Lower lobe of right lung (tissue), 2 donors: ENCODE measurements around the gene EIF4G1. TPM values are rescaled to one million over a fixed set of nuclear protein-coding genes. Genes with fewer than 3 reads are reported as not detected.
"Not testable (repeated sequence)": the region's sequence is repeated elsewhere in the genome, so short reads cannot be mapped to it uniquely, and the experiment has no call there.

Source experiments
- ATAC-seq, 2 donors: fragments of 200-7000 bp; cut with Tn5 transposase; one replicate each; pipeline ENCODE4 v1.9.1; 2020 to 2022; ENCODE audit warnings: mild to moderate bottlenecking in 2 of 2, moderate library complexity in 2 of 2
- DNase-seq: peaks from one replicate; pipeline ENCODE4 v3.0.0-alpha.2; 2020
- H3K27ac ChIP-seq: fragments of 200-600 bp; one replicate; pipeline ENCODE4 v1.8.0; 2022
- H3K27me3 ChIP-seq: fragments of 200-600 bp; one replicate; pipeline ENCODE4 v1.8.0; 2022; ENCODE audit warnings: low read depth
- H3K36me3 ChIP-seq: fragments of 200-600 bp; one replicate; pipeline ENCODE4 v1.8.0; 2022; ENCODE audit warnings: mild to moderate bottlenecking
- H3K4me1 ChIP-seq: fragments of 200-600 bp; one replicate; pipeline ENCODE4 v1.8.0; 2022
- H3K4me3 ChIP-seq: fragments of 200-600 bp; one replicate; pipeline ENCODE4 v1.8.0; 2022; ENCODE audit warnings: mild to moderate bottlenecking
- H3K9me3 ChIP-seq: fragments of 200-600 bp; one replicate; pipeline ENCODE4 v1.8.0; 2022
- intact Hi-C: fragments of 100-400 bp; cut with DNase I; formaldehyde crosslinking; loops from one replicate; pipeline ENCODE4 v1.11.0; 2022
- total RNA-seq: library from RNA; stranded (reverse); fragmentation: NEBNext Ultra II Directional; extraction: Animal tissue kit (Norgen Biotek cat#: 25700); gene quantifications from one replicate; pipeline ENCODE4 v1.2.1, GENCODE V29; 2021
- TF ChIP-seq, protein P1 (sequence below): fragments of 200-600 bp; IDR thresholded peaks from one replicate; pipeline ENCODE4 v1.8.0; 2022; ENCODE audit warnings: antibody characterized with exemption, mild to moderate bottlenecking
- donor health status: DM: no; HTN: yes; CAD: no; lungs with severe emphysema.

The EIF4G1 gene
- total RNA-seq, 1 donor from 2014 or later: 271 TPM

DNA sequence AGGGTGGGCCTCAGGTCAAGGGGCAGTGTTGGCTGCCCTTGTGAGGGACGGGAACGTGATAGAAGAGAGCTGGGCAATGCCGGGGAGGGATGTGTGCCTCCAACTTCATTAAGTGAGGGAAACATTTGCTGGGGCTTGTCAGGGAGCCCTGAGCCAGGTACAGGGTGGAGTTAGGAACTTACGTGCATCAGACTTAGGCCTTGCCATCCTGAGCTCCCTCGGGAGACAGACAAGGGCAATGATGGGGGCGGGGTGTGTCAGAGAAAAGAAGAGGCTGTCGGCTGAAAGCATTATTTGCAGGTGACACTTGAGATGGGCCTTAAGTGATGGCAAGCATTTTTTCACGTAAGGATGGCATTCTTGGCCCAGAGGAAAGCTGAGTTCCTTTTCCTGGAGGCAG, 24.6 kb downstream of the EIF4G1 start:
- ATAC-seq (no peak), DNase-seq (no peak)
- Histone ChIP-seq H3K27ac (peak overlapping the region; percentile 93), H3K4me1 (peaks cover 32% of the 10 kb centered on the region), H3K9me3 (no peaks in the 10 kb centered on the region), H3K36me3 (peaks cover 38% of the 10 kb centered on the region), H3K4me3 (peak overlapping the region; percentile 14), H3K27me3 (no peaks in the 10 kb centered on the region)
- intact Hi-C loops: no loop called here
- TF ChIP-seq, protein P1, sequence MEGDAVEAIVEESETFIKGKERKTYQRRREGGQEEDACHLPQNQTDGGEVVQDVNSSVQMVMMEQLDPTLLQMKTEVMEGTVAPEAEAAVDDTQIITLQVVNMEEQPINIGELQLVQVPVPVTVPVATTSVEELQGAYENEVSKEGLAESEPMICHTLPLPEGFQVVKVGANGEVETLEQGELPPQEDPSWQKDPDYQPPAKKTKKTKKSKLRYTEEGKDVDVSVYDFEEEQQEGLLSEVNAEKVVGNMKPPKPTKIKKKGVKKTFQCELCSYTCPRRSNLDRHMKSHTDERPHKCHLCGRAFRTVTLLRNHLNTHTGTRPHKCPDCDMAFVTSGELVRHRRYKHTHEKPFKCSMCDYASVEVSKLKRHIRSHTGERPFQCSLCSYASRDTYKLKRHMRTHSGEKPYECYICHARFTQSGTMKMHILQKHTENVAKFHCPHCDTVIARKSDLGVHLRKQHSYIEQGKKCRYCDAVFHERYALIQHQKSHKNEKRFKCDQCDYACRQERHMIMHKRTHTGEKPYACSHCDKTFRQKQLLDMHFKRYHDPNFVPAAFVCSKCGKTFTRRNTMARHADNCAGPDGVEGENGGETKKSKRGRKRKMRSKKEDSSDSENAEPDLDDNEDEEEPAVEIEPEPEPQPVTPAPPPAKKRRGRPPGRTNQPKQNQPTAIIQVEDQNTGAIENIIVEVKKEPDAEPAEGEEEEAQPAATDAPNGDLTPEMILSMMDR: no peak

DNA sequence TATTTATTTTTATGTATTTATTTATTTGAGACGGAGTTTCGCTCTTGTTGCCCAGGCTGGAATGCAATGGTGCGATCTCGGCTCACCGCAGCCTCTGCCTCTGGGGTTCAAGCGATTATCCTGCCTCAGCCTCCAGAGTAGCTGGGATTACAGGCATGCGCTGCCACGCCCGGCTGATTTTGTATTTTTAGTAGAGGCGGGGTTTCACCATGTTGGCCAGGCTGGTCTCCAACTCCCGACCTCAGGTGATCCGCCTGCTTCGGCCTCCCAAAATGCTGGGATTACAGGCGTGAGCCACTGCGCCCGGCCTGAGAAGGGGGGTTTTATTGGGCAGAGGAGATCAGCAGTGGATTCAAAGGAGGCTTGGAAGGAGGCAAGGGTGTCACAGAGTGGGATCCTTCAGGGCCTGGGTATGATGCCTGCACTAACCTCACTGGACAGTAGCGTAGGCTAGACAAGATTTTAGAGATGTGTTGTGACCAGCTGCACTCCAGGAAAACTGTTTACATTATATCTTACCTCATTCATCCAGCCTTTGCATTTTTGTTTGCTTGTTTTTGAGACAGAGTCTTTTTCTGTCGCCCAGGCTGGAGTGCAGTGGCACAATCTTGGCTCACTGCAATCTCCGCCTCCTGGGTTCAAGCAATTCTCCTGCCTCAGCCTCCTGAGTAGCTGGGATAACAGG, 25.2 kb downstream of the EIF4G1 start:
- H3K4me3 ChIP-seq, DNase-seq, H3K9me3 ChIP-seq, ATAC-seq, H3K27me3 ChIP-seq, intact Hi-C loops, H3K27ac ChIP-seq: not testable (repeated sequence)
- H3K4me1 ChIP-seq: peaks cover 32% of the 10 kb centered on the region
- peaks cover 37% of the 10 kb centered on the region for H3K36me3 ChIP-seq

DNA sequence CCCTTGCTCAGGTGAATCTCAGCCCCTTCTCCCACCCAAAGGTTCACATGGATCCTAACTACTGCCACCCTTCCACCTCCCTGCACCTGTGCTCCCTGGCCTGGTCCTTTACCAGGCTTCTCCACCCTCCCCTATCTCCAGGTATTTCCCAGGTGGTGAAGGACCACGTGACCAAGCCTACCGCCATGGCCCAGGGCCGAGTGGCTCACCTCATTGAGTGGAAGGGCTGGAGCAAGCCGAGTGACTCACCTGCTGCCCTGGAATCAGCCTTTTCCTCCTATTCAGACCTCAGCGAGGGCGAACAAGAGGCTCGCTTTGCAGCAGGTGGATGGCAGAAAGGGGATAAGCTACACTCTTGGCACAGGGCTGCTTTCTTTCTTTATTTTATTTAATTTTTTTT, 27.5 kb downstream of the EIF4G1 start:
- intact Hi-C loops: no loop called here
- no peak overlapping the region for H3K27ac ChIP-seq
- TF ChIP-seq, protein P1: no peak
- ATAC-seq (peak; percentile 78 to 86), DNase-seq (peak; percentile 84)
- H3K27me3 ChIP-seq: no peaks in the 10 kb centered on the region
- H3K4me3 ChIP-seq: no peak overlapping the region
- H3K36me3 ChIP-seq: peaks cover 33% of the 10 kb centered on the region
- H3K9me3 ChIP-seq: no peaks in the 10 kb centered on the region
- H3K4me1 ChIP-seq: peaks cover 31% of the 10 kb centered on the region

DNA sequence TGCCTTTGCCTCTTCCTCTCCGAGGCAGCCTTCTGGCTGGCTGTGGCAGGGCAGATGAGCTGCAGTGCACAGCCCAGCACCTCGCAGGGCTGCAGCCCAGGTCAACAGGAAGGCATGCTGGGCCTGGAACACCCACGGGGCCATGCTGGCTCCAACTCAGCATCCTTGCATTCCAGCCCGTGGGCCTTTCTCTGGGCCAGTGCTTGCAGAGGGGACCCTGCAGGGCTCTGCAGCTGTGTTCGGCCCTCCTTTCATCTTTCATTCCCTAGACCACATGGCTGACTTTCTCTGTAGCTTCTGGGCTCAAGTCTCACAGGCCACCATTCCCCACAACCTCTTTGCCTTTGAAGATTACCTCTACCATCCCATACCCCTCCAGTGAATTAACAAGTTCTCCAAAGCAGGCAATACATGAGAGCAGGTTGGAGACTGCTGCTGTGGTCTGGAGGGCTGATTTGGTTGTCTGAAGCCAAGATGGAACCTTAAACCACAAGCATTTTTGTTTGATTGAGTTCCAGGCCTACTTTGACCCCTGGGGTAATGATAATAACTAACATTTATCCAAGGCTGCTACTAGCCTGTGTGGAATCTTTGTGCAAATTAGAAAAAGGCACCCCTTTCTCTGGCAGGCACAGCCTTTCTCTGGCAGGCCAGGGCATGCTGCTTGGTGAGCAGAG, 28.9 kb downstream of the EIF4G1 start:
- Histone ChIP-seq H3K36me3 (peaks cover 33% of the 10 kb centered on the region), H3K9me3 (no peaks in the 10 kb centered on the region), H3K4me1 (peaks cover 17% of the 10 kb centered on the region), H3K4me3 (no peak overlapping the region), H3K27ac (no peak overlapping the region), H3K27me3 (no peaks in the 10 kb centered on the region)
- ATAC-seq: no peak
- intact Hi-C loops: no loop called here
- DNase-seq: no peak
- TF ChIP-seq, protein P1: no peak

DNA sequence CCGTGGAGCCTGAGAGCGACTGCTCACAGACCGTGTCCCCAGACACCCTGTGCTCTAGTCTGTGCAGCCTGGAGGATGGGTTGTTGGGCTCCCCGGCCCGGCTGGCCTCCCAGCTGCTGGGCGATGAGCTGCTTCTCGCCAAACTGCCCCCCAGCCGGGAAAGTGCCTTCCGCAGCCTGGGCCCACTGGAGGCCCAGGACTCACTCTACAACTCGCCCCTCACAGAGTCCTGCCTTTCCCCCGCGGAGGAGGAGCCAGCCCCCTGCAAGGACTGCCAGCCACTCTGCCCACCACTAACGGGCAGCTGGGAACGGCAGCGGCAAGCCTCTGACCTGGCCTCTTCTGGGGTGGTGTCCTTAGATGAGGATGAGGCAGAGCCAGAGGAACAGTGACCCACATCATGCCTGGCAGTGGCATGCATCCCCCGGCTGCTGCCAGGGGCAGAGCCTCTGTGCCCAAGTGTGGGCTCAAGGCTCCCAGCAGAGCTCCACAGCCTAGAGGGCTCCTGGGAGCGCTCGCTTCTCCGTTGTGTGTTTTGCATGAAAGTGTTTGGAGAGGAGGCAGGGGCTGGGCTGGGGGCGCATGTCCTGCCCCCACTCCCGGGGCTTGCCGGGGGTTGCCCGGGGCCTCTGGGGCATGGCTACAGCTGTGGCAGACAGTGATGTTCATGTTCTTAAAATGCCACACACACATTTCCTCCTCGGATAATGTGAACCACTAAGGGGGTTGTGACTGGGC, 30.3 kb downstream of the EIF4G1 start:
- no peaks in the 10 kb centered on the region for H3K9me3 ChIP-seq
- TF ChIP-seq, protein P1: no peak
- no peak for DNase-seq
- no peak overlapping the region for H3K4me3 ChIP-seq
- no peak for ATAC-seq
- intact Hi-C loops: no loop called here
- no peak overlapping the region for H3K27ac ChIP-seq
- H3K36me3 ChIP-seq: peaks cover 33% of the 10 kb centered on the region
- peaks cover 8% of the 10 kb centered on the region for H3K4me1 ChIP-seq
- no peaks in the 10 kb centered on the region for H3K27me3 ChIP-seq
